Fibroblast of gingiva (primary cell): ENCODE results near the gene RNF145.

Experiments used
- DNase-seq: peaks from one replicate; pipeline ENCODE4 v3.0.0-alpha.2; 2011; ENCODE audit warnings: low read depth

Gene RNF145

DNA sequence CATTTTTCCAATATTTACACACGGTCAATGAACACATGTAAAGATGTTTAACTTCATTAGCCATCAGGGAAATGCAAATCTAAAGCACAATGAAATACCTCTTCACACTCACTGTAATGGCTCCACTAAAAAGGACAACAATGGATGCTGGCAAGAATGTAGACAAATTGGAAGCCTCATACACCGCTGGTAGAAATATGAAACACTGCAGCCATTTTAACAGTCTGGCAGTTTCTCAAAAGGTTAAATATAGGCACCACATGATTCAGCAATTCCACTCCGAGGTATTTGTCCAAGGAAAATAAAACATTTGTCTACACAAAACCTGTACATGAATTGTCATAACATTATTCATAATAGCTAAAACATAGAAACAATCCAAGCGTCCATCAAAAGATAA is 20.0 kb downstream of the RNF145 start:
- DNase-seq: peak; percentile 58

DNA sequence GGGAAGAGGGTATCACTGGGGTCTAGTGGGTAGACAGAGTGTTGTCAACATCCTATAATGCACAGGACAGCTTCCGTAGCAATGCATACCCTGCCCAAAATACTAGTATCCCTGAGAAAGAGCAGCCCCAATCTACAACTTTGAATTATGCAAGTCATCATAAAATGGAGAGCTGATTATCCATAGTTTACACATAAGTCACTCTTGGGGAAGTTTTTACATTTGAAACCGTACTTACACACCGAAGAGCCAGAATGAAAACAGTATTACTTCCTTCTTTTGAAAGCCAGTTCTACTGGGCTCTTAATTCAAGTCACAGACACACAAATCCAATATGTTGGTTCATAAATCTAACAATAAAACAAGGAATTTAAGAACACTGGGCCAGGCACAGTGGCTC is 21.6 kb downstream of the RNF145 start:
- DNase-seq: no peak

DNA sequence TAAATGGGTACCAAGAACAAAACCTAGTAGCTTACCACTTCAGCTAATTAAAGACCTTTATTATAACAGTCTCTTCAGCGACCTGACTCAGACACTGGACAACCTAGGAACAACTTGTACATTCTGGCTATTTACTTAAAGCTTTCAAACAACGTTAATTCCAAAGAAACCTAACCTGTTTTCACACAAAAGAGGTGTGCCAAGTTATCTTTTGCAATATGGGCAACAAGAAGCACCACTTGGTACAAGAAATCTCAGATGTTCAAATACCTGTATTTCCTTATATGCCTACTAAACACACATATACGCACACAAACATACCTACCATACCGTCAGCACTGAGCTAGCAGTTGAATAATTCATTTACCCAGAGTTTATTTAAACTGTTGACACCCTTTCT is 23.0 kb downstream of the RNF145 start:
- DNase-seq: no peak

DNA sequence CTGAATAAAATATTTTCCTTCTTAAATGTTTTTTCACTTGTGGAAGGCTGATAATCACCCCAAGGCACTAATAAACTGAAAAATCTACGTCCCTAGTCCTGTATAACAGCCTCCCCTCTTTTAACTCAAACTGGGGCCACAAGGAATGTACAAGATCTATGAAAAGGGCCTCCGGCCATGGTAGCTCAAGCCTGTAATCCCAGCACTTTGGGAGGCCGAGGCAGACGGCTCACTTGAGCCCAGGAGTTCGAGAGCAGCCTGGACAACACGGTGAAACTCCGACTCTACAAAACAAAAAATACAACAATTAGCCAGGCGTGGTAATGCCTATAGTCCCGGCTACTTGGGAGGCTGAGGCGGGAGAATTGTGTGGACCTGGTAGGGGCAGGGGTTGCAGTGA is 23.6 kb downstream of the RNF145 start:
- DNase-seq: no peak

DNA sequence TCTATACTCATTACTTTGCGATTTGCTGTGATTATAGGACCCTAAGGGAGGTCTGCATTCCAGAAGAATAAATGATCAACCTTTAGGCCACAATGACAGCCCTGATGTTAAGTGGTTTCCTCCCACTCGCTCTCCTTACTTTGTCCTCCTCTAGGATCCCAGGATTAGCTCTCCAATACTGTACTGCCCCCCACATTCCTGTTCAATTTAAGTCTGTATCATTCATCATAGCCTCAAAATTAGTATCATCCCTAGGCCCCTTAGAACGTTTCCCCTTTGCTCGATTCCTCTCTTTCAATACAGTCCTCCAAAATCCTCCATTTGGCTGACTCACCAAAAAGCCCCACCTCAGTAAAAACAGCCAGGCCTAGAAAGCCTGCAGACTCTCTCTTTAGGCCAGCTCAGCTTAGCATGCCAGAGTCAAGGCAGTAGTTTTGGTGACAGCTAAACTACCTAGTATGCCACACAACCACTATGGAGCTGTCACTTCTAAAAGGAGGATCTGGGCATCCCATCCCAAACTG is 24.4 kb downstream of the RNF145 start:
- DNase-seq: peak; percentile 24

DNA sequence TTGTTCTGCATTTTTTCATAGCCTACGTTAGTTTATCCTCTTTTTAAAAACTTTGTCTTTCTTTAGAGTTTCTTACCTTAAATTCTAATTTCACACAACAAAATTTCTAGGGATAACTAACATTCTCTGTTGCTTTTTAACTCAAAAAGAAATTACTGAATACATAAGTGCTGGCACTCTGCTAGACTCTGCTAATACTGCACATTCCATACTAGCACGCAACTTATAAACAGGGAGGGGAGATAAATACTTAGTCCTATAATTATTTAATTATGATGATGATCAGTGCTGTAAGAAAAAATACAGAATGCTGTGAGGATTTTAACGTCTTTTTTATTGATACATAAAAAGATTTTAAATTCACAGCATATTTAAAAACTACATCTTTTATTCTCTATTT is 25.1 kb downstream of the RNF145 start:
- peak; percentile 27 for DNase-seq

DNA sequence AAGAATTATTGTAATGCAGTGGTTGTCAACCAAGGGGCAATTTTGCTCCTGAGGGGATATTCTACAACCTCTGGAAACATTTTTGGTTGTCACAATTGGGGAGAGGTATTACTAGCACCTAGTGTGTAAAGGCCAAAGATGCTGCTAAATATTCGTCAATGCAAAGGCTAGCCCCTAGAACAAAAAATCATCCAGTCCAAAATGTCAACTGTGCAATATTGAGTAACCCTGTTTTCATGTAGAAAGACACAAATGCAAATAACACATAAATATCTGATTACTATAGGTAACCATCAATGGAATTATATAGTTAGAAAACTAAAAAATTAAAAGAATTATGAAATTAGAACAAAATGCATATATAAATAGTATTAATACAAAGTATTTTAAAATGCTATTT is 26.1 kb downstream of the RNF145 start:
- DNase-seq: no peak

DNA sequence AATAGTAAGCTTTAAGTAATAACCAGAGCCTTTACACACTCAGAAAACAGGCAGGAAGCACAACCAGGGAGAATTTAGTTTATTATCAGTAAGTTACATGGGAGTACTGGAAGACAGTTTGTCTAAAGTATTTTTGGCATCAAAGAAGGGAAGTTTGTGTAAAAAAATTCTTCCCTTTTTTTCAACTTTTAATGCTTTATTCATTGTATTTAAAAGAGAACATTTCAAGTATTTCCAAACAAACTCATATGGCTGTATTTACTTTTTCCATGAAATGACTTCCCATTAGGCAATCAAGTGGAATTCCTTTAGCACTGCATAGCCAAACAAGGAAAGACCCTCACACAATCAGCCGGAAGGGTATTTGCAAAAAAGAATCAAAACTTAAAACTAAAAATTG is 26.7 kb downstream of the RNF145 start:
- peak; percentile 68 for DNase-seq

DNA sequence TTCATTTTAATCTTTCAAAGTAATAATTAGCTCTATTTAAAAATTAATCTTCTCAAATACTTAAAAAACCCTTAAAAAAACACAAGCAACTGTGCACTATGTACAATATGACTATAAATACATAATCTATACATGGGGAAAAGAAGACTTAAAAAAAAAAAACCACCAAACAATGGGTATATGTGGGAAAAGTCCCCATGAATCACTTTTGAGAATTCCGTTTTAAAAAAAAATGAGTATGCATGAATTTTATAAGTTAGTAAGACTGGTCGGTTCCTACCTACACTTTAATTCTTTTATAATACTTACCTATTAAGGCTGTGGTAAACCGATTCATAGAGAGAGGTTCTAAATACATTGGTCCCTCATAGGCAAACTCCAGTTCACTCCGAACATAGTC is 27.7 kb downstream of the RNF145 start:
- no peak for DNase-seq

DNA sequence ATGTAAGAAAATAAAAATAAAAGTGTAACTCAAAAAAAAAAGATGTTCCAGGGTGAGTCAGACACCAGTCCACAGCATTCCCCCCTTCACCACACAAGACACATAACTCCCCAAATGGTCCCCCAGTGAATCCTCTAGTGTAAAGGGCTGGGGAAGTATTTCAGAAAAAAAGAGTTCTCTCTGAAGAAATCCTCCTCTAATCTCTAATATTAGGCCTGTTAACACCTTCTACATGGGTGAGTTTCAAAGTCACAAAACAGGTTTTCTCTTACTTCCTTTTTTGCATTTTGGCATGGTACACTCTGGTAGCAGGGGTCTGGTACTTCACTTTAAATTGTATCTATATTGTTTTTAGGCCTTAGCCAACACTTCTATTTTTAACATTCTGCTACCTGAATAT is 28.2 kb downstream of the RNF145 start:
- no peak for DNase-seq

DNA sequence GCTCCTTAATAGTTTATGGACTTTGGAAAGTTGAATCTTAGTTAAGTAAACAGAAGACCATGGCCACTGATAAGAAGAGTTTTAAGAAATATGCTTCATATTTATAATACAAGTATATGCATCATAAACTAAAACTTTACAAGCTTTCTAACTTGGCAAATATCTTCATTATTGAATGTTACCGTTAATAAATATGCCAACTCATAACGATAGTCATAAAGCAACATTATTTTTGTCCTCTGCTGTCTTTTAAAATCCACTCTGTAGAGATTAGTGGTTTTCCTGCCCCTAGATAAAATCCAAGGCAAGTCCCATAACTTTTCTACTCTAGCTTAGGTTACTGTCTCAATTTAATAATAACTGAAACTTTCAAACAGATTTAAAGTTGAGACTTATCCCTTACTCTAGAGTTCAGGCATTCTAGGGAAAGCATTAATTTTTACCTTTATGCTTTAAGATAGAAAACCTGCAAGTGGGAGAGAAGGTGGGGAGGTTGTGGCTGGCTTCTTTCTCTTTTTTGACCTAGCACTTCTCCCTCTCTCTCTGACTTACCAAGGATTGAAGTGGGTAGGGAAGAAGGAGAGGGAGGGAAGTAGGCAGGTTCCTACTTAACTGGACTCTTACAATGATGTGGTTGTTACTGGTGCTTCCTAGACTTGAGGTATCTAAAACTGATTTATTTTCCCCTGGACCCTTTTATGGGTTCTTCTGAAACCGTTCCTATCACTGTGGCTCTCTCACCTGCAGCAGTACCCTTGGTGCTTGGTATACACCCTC is 29.6 kb downstream of the RNF145 start:
- DNase-seq: no peak

DNA sequence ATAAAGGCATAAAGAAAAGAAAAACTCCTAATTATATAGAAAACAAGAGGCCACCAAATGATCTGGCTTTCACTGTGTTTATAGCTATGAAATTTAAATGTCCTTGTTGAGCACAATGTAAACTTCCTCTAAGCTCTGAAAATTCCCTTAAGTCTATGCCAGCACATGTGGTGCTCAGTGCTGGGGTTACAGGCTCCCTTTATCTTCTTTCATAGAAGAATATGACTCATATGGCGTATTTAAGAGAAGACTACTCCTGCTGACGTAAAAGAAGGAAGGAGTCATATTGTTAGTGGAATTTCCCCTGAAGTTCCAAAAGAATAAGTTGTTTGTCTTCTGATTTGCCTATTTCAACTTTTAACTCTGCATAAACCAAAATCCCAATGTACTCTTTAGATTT is 30.4 kb downstream of the RNF145 start:
- DNase-seq: peak; percentile 92

DNA sequence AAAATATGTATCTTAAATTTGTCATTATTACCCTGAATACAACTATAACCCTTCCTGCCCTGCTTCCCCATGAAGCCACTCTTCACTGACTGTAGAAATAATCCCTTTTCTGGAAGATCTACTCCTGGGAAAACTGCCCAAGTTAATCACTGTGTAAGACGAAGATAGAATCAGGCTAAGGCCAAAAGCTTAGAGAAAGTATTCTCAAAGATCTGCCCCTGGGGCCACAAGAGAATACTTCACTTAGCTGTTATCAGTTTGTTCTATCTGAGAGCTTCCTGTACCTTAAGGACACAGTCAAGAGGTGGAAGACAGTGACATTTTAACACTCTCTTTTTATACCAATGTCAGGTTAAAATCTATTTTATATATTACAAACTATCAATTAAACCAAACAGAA is 33.8 kb downstream of the RNF145 start:
- no peak for DNase-seq

DNA sequence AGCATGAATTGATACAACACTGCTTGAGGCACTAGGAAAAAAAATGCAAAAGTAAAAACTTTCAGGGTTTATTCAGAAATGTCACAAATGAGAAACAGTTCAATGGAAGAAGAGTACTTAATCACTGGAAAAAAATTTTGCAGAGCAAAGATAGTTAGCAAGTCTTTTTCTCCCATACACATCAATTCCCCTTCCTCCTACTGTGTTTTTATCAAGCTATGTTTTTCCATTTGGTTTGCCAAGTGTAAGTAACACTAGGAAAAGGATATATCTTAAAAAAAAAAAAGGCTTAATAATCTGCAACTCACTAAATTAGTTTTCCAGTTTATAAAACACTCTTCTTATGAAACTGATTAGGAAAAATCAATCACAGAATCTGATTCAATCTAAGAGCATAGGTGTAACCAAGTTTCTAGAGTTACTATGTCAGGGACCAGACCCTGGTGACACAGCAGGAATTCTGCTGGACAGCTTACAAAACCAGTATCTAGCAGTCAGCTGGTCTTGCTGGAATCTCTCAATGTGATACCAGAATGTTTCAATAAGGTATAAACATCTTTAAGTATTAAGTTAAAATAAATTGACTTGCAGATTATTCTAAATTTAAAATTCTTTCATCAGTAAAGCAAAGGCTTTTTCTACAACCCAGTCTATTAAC is 34.7 kb downstream of the RNF145 start:
- no peak for DNase-seq

DNA sequence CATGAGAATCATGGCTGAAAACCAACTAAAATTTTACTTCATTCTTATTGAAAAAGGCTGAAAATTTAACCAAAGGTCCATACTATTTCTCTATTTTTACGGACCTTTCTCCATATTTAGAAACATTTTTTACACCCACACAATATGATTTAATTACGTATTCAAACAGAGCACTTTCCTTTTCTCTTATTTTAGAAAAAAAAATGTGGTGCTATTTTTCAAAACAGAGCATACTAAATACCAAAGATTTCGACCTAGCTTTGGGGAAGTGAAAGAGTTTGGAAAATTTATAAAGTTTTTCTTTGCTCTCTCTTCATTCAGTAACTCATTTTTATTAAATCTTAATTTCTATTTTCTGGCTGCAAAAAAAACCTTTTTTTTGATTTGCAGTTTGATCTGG is 38.1 kb downstream of the RNF145 start:
- no peak for DNase-seq

DNA sequence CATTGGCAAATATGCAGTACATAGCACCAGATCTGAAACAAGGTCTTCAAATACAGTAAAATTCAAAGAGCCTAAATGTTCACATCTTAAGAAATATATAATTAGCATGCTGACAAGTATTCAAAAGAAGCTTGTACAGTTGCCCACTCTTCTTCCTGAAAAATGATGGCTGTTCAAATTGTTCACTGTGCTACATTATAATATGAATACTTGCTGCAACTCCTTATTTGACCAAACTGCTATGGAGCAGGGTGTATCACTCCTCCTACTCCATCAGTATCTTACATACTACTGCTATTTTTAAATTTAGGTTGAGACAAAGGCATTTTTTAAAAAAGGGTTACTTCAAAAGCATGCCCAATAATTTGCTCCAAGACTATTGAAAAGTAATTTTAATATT is 39.3 kb downstream of the RNF145 start:
- DNase-seq: no peak

DNA sequence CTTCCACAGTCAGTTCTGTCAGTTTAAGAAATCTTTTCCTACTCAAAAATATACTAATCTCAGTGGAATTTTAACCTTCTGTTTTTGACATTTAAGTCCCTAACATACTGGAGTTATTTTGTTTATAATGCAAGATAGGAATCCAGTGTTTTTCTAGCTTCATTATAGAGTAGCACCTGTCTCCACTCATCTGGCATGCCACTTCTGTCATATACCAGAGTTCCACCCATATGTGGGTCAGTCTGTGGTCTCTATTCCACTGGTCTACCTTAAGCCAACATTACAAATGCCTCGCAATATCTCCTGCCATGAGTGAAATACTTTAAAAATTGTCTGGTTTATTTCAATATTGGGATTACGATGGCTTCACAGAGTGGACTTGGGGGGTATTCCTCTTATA is 42.9 kb downstream of the RNF145 start:
- DNase-seq: no peak

DNA sequence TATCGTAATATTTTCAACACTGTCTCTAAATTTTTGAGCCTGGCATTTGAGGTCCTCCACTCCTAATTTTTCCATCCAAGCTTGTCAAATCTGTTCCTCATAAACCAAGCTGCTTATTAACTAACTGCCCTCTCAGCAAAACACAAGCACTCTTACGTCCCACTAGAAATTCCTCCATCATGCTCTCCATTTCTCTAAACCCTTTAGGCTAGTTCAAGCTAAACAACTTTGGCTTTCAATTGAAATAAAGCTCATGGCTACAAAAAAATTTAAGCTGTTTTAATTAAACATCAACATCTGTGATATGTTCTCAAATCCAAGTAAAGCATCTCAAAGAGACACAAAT is 45.7 kb downstream of the RNF145 start:
- no peak for DNase-seq

DNA sequence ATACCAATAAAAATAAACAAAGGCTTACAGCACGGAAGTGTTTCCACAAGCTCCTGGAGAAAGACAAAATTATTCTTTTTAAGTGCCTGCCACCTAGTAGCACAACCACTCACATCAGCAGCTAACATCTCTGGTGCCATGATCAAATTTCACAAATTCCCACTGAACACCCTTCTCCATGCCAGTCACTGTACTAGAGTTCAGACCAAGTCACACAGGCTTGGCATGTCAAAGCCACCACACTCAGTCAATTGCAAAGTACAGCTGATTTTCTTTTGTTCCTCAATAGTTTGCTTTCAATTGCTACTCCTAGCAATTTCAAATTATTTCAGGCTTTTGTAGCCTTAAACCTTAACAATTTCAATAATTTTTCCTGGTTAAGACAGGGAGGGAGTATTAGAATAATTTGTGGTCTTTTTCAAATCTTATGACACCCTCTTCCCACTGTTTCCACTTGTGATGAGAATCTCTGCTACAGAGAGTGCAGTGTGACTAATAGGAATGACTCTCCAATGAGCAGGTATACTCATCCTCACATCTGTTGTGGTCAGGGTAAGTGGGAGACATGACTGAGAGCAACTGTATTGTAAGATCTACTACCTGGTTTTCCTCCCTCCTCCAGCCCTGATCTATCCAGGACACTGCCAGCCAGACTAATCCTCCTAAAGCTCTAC is 46.2 kb downstream of the RNF145 start:
- DNase-seq: no peak

DNA sequence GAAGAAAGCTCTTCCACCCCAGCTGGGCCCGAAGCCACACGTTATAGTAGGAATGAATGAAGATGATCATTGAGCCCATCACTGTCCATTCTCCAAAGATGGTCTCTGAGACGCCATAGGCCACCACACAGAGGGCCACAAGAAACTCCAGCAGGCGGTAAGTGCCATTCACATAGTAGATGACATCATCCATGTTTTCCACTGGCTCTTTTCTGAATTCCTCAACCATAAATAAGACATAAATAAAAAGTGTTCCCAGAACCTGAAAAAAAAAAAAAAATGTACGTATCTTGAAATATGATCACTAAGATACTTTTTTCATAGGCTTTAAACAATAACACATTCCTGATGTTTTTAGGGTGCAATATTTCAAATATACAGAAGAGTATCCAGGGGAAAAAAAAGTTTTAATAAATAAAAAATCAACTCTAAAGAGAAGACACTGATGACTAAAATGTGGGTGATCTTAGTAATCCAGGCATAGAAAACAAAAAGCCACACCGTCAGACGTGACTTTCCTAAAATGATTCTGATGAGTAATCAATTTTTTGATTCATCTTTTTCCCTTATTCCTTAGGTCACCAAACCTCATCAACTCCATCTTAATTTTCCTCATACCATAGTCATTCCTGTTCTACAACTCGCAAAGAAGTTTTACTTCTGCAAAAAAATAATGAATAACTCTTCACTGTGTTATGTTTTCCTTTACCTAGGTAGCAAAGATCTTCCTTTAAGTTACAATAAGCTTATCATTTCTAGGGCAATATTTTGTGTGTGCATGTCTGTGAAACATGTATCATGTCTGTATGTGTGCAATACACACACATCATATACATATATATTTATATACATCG is 47.8 kb downstream of the RNF145 start:
- DNase-seq: no peak

DNA sequence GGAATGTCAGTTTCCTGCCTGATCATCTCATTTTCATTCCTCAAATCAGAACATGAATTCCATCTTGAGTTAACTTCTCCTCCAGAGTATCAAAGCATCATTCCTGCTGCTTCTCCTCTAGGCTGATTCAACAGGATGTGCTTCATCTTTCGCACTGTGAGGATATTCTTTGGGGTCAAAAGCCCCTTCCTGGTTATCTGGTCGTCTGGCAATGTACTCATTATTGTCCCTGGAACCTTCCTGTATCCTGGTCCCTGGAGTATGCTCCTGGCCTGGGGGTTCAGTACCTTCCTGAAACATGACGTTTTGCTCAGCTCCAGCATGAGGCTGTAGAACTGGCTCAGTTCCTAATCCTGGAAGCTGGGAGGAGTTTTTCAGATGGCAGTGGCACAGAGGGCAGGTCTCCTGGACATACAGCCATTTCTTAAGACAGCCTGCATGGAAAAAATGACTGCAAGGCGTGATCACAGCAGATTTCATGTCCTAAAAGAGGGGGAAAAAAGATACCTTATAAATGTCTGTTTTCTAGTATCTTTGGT is 50.7 kb downstream of the RNF145 start:
- DNase-seq: peak; percentile 19

DNA sequence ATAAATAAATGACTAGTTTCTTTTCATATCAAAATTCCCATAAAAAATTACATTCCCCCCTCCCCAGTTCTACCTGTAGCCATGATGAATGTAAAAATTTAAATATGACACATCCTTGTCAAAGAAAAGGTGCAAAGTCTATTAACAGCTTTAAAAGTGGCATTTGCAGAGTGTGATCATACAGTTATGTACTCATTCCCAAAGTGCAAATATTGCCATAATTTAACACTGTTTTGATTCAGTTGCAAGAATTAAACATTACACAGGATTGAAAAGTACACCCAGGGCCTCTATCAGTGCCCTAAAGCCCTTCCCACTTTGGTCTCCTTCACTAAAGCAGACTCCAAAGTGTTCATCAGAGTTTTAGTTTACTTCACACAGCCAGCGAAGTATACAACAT is 51.8 kb downstream of the RNF145 start:
- no peak for DNase-seq
